NCI-H2029 treated with DMSO at 0.1 percent for 48 hours (cell line): ENCODE results near the gene UBE2S.
"Not testable (repeated sequence)": the region's sequence is repeated elsewhere in the genome, so short reads cannot be mapped to it uniquely, and the experiment has no call there.

Experiments
- DNase-seq: peaks from one replicate; lab custom pipeline; 2025; lab: John Stamatoyannopoulos, UW

Gene UBE2S

GRCh38 chr19:55440411-55441105, 33.0 kb upstream of the UBE2S start:
- DNase-seq: no peak

GRCh38 chr19:55439052-55439451, 31.5 kb upstream of the UBE2S start:
- DNase-seq: no peak

GRCh38 chr19:55437410-55437809, 29.8 kb upstream of the UBE2S start:
- DNase-seq: peak; percentile 70

GRCh38 chr19:55436847-55437246, 29.3 kb upstream of the UBE2S start:
- DNase-seq: no peak

- no peak for DNase-seq
These were observed 27.4 kb upstream of the UBE2S start for GRCh38 chr19:55435020-55435419.

GRCh38 chr19:55434356-55434919, 26.9 kb upstream of the UBE2S start:
- DNase-seq: no peak

GRCh38 chr19:55433292-55433691, 25.7 kb upstream of the UBE2S start:
- DNase-seq: no peak

- DNase-seq: no peak
These were observed 24.8 kb upstream of the UBE2S start for GRCh38 chr19:55432241-55432959.

GRCh38 chr19:55431183-55431582, 23.6 kb upstream of the UBE2S start:
- no peak for DNase-seq

- no peak for DNase-seq
These were observed 18.5 kb upstream of the UBE2S start for GRCh38 chr19:55426042-55426441.

GRCh38 chr19:55424518-55424917, 16.9 kb upstream of the UBE2S start:
- DNase-seq: no peak

- DNase-seq: no peak
These were observed 15.8 kb upstream of the UBE2S start for GRCh38 chr19:55423225-55424005.

- DNase-seq: not testable (repeated sequence)
These were observed 13.7 kb upstream of the UBE2S start for GRCh38 chr19:55421281-55421680.

- no peak for DNase-seq
These were observed 12.1 kb upstream of the UBE2S start for GRCh38 chr19:55419624-55420236.

GRCh38 chr19:55419103-55419502, 11.5 kb upstream of the UBE2S start:
- no peak for DNase-seq

GRCh38 chr19:55418185-55418584, 10.6 kb upstream of the UBE2S start:
- peak; percentile 3 for DNase-seq

GRCh38 chr19:55410168-55410567, 2.6 kb upstream of the UBE2S start:
- DNase-seq: no peak

GRCh38 chr19:55409179-55409578, 1.6 kb upstream of the UBE2S start:
- DNase-seq: not testable (repeated sequence)

GRCh38 chr19:55408533-55408872, 915 bp upstream of the UBE2S start:
- DNase-seq: no peak

- DNase-seq: peak; percentile 98
These were observed 378 bp upstream of the UBE2S start for GRCh38 chr19:55407800-55408532.

GRCh38 chr19:55406826-55407549, 600 bp downstream of the UBE2S start:
- DNase-seq: no peak
